ENCODE measurements around the gene OR1D2. TPM values are rescaled to one million over a fixed set of nuclear protein-coding genes. Genes with fewer than 3 reads are reported as not detected.

The OR1D2 gene
- total RNA-seq, 1 donor from 2014 or later: not detected

- Mint-ChIP-seq H3K4me1 (ENCODE audit: low read depth) (no peaks in the 10 kb centered on the region), H3K4me3 (ENCODE audit: low read depth) (no peak overlapping the region), H3K27me3 (ENCODE audit: low read depth) (no peaks in the 10 kb centered on the region), H3K9me3 (peaks cover 13% of the 10 kb centered on the region), H3K36me3 (ENCODE audit: low read depth) (no peaks in the 10 kb centered on the region), H3K27ac (no peak overlapping the region)
- intact Hi-C loops (cut with micrococcal nuclease): no loop called here
- no peak for DNase-seq (ENCODE audit: low spot score)
These were observed 63.3 kb downstream of the OR1D2 start for GRCh38 chr17:3040882-3041281.

DNA sequence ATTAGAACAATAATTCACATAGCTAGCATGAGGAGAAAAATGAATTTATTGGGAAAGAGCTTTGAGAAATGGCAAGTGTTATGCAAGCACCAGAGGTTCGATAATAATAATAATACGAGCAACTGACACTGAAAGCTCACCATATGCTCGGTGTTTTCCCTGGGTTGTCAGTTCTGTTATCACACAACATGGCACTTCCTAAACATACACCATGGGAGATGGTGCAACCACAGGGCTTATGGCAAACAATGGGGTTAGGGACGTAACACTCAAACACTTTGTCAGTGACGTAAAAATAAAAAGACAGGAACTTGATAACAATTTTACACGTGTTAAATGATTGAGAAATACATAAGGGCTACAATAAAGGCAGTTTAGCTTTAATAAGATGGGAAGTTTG is 64.5 kb downstream of the OR1D2 start:
- Mint-ChIP-seq H3K27ac (no peak overlapping the region), H3K36me3 (ENCODE audit: low read depth) (no peaks in the 10 kb centered on the region), H3K4me1 (ENCODE audit: low read depth) (no peaks in the 10 kb centered on the region), H3K9me3 (peaks cover 13% of the 10 kb centered on the region), H3K27me3 (ENCODE audit: low read depth) (no peaks in the 10 kb centered on the region), H3K4me3 (ENCODE audit: low read depth) (no peak overlapping the region)
- DNase-seq (ENCODE audit: low spot score): no peak
- intact Hi-C loops (cut with micrococcal nuclease): no loop called here

- Mint-ChIP-seq H3K27me3 (ENCODE audit: low read depth) (no peaks in the 10 kb centered on the region), H3K4me3 (ENCODE audit: low read depth) (no peak overlapping the region), H3K27ac (no peak overlapping the region), H3K4me1 (ENCODE audit: low read depth) (no peaks in the 10 kb centered on the region), H3K9me3 (peaks cover 9% of the 10 kb centered on the region), H3K36me3 (ENCODE audit: low read depth) (no peaks in the 10 kb centered on the region)
- intact Hi-C loops (cut with micrococcal nuclease): no loop called here
- DNase-seq (ENCODE audit: low spot score): no peak
These were observed 65.3 kb downstream of the OR1D2 start for GRCh38 chr17:3038941-3039340.

Other genes starting within 250 kb of the OR1D2 start
- gene OR1D5, start 40.8 kb downstream of the OR1D2 start, total RNA-seq: not detected in 2 replicates
- not detected in 2 replicates for gene OR1G1, start 23.1 kb upstream of the OR1D2 start, total RNA-seq
- gene OR1A2, start 93.1 kb upstream of the OR1D2 start, total RNA-seq: not detected in 2 replicates
- gene OR1A1, start 103.2 kb upstream of the OR1D2 start, total RNA-seq: not detected in 2 replicates
- gene OR3A1, start 193.9 kb upstream of the OR1D2 start, total RNA-seq: not detected in 2 replicates